Large intestine (tissue), 1 donor: Measurements from ENCODE around the gene REL. TPM values are rescaled to one million over a fixed set of nuclear protein-coding genes. Genes with fewer than 3 reads are reported as not detected.

Experiments
- polyA plus RNA-seq: library from polyadenylated mRNA; unstranded; fragments of 120-200 nt; gene quantifications from one replicate; pipeline ENCODE4 v1.2.1, GENCODE V29; 2013

The REL gene
- polyA plus RNA-seq, 1 donor = 11.2 TPM

Other genes with a start within 250 kb of the REL start
- gene PAPOLG, start 125.3 kb upstream of the REL start, polyA plus RNA-seq = 12.8 TPM
- 28.4 TPM for gene PEX13, start 136.1 kb downstream of the REL start, polyA plus RNA-seq
- gene PUS10, start 136.7 kb downstream of the REL start, polyA plus RNA-seq = 17.8 TPM
- 18.7 TPM for gene SANBR, start 184.3 kb downstream of the REL start, polyA plus RNA-seq